HG02981 (cell line): ENCODE results near the gene L2HGDH.
"Not testable (repeated sequence)": the region's sequence is repeated elsewhere in the genome, so short reads cannot be mapped to it uniquely, and the experiment has no call there.

Experiments
- ATAC-seq: cut with Tn5 transposase; IDR thresholded peaks from one replicate; pipeline ENCODE4 v1.9.1; 2021; ENCODE audit warnings: mild to moderate bottlenecking, moderate library complexity; ENCODE audit not compliant: unreplicated experiment

L2HGDH gene

DNA sequence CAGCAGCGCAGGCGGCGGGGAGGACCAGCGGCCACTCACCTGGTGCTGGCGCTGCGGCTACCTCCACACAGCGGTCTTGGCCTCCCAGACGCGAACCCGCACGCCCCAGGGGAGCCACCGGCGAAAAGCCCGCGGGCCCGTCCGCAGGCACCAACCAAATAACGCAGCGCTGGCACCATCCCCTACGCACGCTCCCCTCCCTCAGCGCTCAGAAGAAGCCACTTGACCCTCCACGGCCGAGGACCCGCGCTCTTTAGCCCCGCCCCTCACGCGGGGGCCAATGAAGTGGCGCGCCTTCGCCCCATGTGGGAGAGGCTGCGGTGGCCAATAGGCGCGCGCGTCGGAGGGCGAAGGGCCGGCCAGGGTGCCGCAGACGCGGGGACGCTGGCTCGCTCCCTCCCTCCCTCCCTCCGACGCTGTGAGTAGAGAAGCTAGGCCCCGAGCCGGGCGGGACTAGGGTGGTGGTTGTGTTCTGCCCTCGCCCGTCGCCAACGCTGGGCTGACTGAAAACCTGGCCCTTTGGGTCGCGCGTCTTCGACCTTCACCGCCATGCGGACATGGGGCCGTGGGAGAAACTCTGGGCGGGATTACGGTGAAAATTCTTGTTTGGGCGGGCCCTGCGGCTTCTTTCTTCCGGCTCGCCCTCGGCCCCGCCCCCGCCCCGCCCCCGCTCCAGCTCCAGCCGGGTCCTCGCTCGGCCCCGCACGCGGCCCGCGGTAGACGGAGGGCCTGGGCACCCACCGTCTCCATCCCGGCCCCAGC is at the start of gene L2HGDH, which contains the start of gene DMAC2L:
L2HGDH (minus strand) TSS at position 258 of the 762 bp plus-strand sequence; CDS start at position 179, 79 bp downstream.
DMAC2L (plus strand) TSS at position 353 of the 762 bp plus-strand sequence. CDS start 9,164 bp downstream, outside the sequence.
- peak; percentile 94 for ATAC-seq

DNA sequence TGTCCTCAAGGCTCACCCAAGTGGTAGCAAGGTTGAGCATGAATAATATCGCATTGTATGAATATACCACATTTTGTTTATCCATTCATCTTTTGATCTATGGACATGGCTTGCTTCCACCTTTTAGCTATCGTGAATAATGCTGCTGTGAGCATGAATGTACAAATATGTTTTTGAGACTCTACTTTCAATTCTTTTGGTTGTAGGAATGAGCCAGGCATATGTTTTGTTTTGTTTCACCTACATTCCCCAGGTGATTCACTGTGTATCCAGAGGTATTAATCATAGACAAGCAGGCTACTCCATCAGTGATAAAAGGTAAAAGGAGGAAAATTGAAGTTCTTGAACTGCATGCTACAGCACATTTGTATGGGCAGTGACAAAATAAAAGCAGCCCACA is 48.8 kb upstream of the L2HGDH start:
- no peak for ATAC-seq

DNA sequence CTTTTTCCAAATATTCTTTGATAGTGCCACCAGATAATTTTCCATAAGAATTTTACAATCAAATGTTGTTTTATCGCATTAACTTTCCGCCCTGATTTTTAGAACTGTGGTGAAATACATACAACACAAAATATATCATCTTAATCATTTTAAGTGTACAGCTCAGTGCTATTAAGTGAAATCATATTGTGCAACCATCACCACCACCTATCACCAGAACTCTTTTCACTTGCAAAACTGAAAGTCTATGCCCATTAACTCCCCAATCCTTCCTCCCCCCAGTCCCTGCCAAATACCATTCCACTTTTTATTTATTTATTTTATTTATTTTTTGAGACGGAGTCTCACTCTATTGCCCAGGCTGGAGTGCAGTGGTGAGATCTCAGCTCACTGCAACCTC is 48.1 kb upstream of the L2HGDH start:
- no peak for ATAC-seq

DNA sequence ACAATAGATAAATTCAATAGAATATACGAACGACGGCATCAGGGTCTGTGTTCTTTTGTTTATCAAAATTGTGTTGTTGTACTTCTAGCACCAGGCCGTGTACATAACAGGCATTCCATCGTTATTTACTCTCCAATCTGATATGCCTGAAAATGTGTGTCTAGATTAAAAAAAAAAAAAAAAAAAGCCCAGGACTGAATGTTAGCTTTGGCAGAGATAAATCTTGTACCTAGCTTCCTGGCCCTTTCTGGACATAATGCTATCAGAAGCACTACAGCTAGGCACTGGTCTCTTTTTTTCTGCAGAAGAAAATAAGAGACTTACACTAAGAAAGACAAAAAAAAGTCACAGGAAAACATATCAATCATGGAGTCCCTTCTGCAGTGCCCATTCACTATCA is 47.6 kb upstream of the L2HGDH start:
- ATAC-seq, result no peak

DNA sequence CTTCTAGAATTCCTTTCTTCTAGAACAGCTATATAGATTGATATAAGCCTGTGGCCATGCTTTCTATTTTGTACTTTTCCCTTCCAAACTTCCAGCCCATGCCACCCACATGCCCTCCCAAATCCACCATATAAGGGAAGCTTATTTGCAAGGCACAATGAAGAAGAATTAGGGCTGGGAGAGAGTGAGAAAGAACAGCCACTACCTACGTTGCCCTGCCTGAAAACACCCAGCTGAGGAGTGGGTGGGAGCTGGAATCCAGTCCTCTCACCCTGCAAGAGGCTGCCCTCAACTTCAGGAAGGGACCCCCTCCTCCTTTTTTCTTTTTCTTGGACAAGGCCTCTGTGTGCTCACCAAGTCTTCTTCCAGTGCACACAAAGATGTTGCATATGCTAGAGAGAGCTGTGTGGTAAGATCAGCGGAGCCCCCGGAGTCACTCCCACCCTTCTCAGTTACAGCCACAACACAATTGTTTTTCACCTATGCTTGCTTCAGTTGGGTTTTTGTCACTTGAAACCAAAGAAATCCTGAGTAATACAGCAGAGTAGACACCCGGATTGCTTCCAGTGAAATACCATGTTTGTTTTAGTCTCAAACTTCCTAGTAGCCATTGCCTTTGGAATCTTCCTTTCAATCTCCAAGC is 45.8 kb upstream of the L2HGDH start:
- ATAC-seq, result no peak

DNA sequence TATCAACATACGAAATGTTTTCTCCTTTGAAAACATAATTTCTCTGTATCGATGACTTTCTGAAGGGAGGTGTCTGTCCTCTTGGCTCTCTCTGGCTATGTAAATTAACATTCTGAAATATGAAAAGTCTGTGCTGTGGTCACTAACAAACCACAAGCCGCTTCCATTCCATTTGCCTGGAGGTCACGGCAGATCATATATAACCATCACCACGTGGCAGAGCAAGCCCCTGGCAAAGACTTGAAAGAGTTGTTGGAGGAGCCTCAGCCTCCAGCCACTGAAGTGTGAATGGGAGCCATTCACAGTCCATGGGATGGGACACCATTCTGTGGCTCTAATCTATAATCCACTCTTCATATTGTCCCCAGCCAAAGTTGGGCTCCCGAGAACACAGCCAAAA is 45.1 kb upstream of the L2HGDH start:
- ATAC-seq, result no peak

DNA sequence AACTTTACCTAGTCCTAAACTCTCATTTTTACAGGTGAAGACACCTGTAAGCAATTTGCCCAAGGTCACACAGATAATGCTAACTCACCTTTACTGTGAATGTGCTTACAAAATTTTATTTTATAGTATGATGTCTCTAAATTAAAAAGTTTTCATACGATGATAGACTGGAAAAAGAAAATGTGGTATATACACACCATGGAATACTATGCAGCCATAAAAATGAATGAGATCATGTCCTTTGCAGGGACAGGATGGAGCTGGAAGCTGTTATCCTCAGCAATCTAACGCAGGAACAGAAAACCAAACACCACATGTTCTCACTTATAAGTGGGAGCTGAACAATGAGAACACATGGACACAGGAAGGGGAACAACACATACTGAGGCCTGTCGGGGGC is 44.3 kb upstream of the L2HGDH start:
- not testable (repeated sequence) for ATAC-seq

DNA sequence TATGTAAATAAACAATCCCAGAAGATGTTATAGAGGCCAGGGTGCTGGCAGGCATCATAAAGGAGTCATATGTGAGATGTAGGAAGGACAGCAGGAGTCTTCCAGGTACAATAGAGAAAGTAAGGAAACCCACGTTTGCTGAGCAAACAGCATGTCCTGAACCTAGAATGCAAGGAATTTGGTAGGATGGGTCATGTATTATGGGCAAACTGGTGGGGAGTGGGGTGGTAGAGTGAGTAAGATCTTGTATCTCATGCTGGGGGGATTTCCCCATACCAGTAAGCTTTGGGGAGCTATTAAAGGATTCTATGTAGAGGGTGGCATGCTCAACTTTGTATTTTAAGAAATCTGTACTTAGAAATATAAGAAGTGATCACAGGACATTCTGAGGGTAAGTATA is 43.7 kb upstream of the L2HGDH start:
- ATAC-seq, result no peak

DNA sequence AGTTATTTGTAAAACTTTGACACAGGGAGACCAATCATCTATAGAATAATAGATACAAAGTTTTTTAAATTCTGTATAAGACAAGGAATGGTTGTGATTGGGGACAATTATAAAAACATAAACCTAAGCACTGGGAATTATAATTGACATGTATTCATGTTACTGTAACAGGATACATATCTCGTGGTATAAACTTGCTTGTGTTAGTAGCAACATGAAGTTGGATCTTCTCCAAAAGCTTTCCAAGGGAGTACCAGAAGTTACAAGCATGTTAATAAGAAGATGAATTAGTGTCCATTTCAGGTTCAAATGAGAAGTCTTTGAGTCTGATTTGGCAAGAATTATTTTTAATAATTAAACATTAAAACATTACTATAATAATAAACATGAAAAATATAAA is 42.5 kb upstream of the L2HGDH start:
- no peak for ATAC-seq

DNA sequence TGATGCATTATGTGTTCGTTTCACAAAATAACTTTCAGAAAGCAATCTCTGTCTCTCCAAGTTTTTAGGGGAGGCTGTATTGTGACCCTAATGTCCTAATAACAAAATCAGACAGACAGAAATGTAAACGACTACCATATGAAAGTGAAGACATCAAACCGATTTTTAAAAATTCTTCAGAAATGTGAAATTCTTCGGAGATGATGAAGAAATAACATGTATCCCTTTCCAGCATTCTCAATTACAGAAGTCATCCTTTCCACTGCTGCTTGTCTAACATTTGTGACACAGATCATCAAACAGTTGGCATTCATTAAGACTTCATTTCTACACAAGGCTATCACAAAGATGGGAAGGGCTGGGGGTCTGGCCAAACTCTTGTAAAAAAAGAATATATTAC is 41.1 kb upstream of the L2HGDH start:
- no peak for ATAC-seq

DNA sequence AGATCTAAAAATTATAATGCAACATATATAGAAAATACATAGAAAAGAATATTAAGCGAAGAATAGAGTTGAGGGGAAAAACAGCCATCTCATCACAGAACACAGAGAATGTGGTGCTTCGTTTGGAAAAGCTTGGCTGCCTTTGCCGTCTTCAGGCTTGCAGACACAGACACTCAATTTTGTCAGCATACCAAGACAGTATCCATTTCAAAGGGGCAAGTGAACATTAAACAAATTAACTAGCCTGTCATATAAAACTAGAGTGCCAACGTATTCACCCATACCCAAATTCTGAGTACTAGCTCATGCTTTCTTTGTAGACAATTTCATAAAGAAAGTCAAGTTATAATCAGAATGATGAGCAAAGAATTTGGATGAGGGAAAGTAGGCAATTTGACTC is 40.6 kb upstream of the L2HGDH start:
- no peak for ATAC-seq

DNA sequence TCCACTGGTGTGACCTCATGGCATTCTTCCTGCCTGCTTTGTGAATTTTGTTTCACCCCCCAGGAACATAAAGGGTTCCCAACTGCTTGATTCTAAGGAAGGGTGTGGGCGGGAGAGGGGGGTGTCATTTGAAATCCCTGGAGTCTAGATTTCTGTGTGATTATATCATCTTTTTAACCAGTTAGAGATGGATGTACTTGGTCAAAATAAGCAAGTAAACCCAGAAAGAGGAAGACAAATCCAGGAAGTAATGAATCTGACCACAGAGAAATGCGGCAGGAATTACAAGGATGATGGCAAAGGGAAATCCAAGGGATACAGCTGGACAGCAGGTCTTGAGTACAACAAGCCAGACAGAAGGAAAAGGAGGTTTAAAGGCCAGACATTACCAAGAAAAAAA is 38.9 kb upstream of the L2HGDH start:
- no peak for ATAC-seq

DNA sequence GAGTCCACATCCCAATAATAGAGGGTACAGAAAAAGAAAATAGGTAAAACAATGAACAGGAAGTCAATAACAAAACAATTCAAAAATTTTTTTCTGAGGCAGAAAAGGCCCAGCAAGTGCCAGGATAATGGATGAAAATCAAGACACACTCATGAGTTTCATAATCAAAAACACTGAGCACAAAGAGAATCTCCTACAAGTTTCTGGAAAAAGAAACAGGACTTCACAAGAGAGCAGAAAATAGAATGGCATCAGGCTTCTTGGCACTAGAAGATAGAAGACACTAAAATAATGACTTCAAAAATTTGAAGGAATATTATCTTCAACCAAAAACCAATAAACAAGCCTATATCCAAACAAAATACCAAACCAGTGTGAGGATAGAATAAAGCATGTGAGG is 36.9 kb upstream of the L2HGDH start:
- ATAC-seq, result no peak

DNA sequence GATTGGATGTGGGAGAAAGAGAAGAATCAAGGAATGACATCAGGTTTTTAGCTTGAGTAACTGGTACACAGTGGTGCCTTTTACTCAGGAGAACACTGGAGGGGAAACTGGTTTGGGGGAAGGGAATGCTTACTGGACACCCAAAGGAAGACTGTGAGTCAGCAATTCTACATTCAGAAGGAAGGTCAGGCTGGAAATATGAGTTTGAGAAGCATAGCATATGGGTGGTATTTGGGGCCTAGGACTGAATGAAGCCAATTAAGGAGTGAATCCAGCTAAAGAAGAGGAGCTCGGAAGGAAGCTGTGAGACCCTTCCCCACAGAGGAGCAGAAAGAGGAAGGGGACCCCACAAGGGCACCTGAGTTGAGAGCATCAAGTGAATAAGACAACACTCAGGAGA is 35.5 kb upstream of the L2HGDH start:
- ATAC-seq, result no peak

DNA sequence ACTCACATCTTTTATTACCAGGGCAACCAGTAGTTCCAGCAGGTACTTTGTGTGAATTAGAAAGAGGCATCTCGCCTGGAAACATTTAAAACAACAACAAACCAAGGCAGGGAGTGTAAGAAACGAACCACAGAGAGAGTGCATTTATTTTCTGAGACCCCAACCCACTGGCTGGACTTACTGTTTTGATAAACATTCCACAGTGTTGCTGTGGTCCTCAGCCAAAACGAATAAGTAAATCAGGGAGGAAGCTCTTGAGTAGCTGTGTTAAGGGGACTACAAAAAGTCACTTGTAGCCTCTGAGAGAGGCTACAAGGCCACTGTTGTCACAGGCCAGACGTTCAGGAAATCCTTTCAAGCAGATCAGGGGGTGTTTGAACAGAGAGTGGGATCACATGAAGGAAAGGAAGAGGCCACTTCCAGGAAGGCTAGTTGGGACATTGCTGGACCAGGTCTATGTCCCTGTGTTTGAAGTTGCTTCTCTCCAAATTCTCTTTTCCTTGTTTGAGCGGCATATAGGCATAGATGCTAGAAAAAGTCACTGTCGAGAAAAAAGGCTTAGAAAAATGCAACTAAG is 33.9 kb upstream of the L2HGDH start:
- no peak for ATAC-seq

DNA sequence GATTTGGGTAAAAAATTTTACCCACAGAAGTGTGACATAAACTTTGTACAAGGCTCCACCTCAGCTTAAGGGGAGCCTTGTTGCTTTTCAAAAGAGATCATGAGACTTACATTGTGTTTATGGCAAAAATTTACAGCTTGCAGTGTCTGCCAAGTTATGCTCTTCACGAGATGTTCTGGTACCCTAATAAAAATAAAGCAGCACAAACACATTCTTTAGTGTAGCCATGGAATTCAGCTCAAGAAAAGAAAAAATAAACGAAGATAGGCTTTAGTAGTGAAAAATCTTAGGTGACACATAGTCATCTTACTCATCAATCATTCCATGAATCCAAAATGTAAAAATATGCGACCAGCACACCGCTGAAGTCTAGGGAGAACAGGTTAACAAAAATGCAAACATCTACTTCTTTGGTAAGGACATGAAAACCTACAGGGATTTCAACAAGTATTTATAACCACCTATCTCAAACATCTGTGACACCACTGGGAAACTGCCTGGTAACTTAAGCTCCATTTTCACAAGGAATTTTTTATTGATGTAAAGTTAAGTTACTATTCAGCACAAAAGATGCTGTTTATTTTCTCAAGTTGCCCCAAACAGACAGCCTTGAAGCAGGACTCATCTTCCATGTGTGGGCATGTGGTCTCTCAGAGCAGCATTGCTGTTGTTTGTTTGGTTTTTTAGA is 33.0 kb upstream of the L2HGDH start:
- ATAC-seq, result no peak

DNA sequence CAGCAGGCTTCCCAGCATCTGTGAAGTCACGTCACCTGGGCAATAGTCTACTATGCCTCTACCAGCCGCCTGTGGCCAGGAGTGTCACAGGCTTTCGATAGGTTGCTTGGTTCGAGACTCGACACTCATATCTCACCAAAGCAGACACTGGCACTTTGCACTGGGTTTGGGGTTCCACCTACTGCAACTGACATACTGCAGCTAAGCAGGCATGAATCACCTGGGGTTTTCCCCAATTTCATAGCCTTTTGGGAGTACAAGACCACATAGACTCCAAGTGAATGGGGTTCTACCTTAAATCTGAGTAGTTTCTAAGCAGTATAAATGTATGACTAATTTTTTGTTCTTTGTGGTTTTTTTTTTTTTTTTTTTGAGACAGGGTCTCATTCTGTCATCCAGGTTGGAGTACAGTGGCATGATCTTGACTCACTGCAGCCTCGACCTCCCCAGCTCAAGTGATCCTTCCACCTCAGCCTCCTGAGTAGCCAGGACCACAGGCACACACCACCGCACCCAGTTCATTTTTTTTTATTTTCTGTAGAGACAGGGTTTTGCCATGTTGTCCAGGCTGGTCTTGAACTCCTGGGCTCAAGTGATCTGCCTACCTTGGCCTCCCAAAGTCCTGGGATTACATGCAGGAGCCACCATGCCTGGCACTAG is 32.2 kb upstream of the L2HGDH start:
- ATAC-seq, result peak; percentile 82

DNA sequence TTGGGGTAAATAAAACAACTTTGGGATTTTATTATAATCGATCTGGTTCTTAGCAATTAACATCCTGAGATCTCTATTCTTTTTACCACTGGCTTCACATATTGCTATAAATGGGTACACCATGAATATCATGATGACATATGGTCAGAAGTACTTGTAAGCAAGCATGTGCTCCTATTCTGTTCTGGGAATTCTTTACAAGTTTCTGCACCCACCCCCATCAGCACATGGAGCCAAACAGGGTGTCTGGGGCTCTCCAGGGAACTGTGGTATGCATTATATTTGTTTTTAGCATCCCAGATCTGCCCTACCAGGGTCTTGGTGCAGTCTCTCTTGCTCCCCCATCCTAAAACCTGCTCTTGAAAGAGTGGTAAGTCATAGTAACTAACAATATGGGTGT is 31.4 kb upstream of the L2HGDH start:
- no peak for ATAC-seq

DNA sequence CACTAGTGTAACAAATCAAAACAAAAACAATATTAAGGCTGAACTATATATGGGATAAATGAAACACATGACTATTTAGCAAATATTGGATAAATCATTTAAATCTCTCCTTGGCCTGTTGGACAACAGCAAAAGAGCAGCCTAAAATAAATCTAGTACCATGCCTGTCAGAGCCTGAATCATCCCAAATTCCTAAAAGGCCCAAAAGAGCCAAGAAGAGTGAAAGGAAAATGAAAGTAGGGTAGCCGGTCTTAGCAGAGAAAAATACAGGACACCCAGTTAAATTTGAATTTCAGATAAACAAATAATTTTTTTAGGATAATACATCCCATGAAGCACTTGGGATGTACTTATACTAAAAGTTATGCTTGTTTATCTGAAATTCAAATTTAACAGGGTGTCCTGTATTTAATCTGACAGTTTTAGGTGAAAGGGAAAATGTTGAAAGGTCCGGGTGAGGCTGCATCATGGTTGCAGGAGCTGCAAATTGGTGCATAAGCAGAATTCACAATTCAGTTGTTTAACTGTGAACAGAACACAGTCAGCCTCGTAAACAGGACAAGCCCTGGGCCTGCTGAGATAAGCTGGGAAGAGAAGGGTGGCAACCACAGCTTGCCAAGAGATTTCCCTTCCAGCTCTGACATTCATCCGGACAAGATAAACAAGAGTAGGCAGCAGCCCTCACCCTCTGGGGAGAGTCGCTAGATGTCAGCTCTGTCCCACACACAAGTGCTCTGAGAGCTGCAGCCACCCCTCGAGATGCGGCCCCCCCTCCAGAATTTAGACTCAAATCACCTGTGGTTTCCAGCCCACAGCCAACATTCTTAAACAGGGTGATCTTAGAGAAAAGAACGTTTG is 30.4 kb upstream of the L2HGDH start:
- peak; percentile 47 for ATAC-seq

DNA sequence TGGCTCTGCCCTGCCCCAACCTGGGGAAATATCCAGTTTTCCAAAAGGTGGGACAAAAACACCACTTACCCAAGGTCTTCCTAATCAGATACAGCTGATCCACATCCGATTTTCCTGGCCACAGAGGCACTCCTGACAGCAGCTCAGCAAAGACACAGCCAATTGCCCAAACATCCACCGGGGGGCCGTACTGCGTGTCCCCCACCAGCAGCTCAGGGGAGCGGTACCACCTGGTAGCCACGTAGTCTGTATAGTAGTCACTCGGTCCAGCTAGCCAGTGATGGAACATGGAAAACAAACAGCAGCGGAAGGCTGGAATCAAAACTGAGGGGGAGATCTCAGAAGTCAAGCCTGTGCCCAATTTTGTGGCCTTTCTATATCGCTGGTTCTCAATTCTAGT is 28.9 kb upstream of the L2HGDH start:
- no peak for ATAC-seq
